GM19467 (cell line): ENCODE measurements around the gene S100PBP.

Experiments
- ATAC-seq: cut with Tn5 transposase; IDR thresholded peaks from one replicate; pipeline ENCODE4 v1.9.1; 2021; ENCODE audit warnings: mild to moderate bottlenecking, moderate library complexity; ENCODE audit not compliant: unreplicated experiment

The S100PBP gene

DNA sequence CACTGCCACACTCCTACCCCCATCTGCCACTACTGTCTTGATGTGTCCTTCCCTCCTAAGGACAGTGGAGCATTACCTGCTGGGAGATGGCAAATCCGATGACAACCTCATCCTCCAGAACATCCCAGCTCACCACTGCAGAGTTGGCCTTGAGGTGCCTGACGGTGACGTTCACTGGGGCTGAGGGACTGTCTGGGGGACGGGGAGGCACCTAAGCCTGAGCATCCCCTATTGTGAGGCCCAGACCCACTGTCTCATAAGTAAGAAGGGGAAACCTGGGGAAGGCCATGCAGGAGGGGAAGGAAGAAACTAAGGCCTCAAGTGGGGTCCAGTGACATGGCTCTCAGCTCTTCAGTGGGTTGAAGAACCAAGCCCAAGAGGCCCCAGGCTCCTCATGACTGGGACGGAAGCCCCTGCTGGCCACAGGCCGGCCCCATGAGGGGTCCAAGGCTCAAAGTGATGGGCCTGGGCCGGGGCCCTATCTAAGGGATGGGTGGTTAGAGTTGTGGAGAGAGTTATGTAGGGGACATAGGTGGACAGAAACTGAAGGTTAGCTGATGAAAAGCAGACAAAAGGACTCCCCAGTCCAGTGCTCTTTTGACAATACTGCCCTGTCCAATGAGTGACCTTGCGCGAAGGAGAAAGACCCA, 51.5 kb downstream of the S100PBP start:
- ATAC-seq, result no peak

DNA sequence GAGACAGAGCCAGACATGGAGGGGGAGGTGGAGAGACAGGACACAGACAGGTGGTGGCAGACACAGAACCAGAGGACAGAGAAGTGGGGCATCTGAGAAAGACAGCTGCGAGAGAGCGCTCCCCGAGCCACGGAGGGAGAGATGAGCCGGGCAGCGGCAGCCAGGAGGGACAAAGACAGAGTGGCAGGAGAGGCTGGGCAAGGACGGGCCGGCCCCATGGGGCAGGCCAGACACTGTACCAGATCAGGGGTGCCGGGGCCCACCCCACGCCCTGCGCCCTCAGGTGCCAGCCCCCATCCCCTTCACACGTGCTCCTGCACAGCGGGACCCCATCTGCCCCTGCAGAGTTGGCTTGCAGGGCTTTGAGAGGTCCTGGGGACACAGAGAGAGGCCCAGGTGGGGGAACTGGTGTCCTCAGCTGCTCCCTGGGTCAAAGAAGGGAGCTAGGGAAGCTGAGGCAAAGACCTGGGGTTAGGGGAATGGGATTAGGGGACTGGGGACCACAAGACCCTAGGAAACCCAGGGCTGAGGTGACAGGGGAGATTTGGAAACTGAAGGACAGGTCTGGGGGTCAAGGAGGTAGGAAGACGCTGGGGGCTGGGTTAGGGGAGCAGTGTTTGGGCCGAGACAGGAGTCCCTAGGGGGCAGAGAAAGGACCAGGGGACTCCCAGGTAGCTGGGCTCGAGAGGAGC, 52.6 kb downstream of the S100PBP start:
- no peak for ATAC-seq

DNA sequence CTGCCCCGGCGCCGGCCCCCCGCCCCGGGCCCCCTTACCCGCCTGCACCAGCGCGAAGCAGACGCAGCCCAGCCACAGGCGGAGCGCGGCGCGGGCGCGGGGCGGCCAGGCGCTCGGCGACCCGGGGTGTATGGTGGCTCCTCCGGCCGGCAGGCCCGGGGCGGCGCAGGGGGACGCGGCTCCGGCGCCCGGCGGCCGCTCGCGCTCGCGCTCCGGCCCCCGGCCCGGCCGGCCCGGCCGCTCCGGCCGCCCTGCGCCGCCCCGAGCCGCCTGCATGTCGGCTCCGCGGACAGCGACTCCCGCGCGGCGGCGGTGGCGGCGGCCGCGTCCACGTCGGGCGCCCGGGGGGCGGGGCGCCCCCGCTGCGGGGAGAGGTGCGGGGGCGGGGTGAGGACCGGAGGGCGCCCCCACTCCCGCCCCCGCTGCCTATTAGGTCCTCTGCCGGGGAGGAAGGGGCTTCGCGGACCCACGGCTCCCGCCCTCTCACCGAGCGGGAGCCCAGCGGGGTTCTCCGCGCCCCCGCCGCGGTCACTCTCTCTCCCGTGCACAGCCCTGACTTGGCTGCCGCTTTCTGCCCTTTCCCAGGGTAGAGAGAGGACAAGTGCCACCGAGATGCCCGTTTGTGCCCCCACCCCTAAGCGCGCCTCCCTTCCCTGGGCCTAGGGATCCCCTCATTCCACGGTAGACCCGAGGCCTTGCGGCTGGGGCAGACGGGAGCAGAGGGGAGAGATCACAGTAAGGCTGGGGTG, 53.3 kb downstream of the S100PBP start, which contains the start of gene FNDC5:
FNDC5 (minus strand) TSS at position 298 of the 749 bp plus-strand sequence.
- no peak for ATAC-seq

DNA sequence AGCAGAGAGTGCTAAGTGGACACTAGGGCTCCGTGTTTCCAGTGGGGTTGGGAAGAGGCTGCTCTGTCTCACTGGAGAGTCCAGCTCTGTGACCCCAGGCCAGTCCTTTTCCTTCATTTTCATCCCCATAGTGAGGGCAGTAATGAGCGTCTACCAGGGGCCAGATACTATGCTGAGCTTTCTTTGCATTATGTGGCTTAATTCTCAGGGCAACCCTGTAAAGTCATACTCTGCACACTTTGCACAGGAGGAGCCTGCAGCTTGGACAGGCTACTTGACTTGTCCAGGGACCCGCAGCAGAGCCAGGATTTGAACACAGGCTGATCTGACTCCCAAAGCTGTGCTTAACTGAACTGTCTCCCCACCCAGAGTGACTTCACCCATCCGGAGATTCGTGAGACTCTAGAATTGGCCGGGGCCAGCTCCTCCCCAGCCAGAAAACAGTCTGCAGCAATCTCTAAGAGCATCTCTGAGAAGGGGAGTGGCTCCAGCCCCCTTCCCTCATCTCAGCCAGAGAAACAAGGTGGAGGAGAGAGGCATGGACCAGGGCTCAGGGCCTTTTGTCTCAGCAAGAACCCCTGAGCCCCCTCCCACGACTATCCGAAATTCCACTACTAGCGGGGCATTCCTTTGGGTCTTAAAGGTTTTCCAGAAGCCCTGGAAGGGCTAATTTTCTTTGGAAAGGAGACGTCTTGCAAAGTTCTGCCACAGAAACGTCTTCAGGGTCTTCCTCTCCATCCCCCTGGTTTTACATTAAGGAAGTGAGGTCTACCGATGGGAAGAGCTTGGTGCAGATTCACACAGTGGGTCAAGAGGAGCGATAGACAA, 54.1 kb downstream of the S100PBP start:
- ATAC-seq, result no peak

DNA sequence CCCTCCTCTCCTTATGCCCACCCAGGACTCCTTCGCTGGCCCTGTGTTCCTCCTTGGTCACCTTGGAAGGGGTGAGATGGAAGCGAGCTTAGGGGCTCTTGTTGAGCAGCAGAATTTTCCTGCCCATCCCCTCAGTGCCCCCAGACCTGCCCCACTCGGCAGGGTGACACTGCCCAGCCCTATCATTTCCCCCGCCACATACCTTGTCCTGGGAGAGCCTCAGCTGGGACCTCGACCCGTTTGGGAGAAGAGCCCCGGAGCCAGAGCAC, 54.7 kb downstream of the S100PBP start:
- no peak for ATAC-seq

DNA sequence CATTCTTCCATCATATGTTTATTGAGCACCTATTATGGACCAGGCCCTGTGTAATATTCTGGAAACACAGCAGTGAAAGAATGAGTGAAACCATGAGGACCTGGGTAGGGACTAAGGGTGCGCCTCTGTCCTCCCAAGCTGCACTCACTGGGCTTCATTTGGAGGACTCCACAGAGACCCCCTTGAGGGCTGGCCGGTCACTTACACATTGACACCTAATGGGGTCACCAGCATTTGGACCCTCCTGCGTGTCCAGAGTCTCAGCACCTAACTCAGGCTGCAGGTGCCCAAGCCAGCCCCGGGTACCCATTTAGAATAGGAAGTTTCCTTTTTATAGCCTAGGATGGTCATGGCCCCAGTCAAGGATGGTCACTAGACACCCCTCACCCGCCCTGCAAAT, 56.0 kb downstream of the S100PBP start:
- no peak for ATAC-seq

DNA sequence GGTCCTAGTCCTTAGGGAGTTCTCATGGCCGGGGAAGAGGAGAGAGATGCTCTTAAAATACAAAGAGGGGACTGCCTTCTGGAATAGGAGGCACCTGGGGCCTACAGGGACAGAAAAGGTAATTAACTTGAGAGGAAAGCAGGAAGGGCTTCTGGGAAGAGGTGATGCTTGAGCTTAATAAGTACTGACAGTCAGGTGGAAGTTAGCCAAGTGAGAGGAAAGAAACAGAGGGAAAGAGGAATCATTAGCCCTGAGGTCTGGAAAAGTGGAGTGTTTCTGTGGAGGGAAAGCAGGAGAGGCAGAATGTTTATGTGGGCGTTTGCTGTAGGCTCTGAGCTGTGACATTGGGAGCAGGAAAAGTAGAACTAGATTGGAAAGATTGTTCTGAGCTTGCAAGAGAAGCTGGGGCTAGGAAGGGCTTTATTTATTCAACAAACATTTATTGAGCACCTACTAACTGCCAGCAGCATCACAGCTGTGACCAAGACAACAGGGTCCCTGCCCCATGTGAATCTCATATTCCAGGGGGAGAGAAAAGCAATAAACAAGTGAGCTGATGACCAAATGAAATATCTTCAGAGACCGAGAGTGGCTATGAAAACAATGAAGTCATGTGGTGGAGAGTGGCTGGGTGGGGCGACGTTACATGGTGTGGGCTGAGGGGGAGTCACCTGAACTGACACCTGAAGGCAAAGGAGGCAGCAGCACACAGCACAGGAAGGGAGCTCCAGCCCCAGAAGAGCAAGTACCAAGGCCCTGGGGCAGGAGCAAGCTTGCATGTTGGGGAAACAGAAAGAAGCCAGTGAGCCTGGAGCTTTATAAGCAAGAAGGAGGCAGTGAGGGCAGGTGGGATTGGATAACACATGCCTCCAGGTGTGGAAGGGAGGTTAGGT, 57.7 kb downstream of the S100PBP start:
- ATAC-seq, result no peak

DNA sequence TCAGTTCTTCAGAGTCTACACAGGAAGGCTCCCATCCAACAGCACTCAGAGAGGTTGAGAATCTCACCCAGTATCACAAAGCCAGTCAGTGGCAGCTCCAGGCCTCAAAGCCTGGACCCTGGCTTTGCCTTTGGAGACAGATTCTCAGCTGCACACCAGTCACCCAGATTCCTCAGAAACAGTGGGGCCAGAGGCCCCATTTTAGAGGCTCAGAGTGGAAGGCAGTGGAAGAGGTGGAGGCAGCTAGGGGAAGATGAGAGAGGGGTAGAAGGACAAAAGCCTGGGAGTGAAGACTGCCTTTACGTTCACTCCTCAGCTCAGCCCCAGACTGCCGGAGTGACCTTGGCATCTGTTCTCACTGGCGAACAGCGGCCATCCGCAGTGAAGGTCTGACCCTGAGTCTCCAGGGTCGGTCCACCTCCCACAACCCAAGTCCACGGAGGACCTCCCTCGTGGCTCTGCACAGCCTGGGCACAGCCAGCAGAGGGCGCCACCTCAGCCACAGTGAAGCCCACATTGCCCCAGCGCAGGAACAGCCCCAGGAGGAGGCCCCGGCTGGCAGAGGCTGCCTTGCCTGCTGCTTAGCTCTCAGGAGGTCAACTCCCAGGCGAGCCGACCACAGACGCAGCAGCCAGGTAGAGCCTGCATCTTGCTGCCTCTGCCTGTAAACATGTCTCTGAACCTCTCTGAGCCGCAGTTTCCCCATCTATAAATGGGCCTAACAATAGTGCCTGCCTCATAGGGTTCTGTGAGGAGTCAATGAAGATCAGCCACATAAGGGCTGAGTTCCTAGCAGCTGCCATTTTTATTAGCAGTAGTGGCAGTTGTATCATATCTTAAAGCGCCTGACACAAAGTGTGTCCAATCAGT, 59.1 kb downstream of the S100PBP start:
- ATAC-seq, result no peak

DNA sequence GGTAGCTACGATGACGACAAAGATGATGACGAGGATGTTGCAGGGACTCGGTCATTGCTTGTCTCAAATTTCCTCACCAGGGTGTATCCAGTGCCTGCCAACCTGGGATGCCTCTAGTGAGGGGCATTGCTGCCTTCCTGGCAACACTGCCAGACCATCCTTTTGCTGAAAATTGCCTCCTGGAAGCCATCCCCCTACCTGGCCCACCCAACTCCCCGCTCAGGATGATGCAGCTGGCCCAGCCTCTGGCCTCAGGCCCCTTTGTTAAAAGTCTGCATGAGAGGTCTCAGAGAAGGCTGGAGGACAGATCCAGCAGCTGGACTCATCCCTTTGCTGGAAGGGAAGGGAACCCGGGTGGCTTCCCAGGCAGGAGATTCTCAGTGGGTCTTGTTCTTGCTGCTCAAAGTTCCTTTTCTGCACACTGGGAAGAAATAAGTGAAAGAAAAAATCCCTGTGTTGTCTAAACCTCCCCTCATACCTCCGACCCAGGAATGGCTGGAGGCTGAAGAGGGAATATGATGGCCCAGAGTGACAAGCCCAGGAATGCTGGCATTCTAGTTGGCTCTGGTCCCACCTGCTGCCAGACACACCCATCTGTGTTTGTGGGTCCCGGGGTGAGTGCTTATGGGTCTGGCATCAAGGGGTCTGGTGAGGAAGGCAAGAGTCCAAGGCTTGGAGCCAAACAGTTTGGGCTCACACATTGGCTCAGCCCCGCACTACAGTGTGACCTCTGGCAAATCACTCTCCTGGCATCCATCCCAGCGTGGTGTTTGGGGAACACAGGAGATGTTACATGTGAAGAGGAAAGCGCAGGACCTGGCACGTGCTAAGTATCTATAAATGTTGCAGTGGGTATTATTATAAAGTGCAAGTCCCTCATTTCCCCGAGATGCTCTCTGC, 60.0 kb downstream of the S100PBP start:
- no peak for ATAC-seq

DNA sequence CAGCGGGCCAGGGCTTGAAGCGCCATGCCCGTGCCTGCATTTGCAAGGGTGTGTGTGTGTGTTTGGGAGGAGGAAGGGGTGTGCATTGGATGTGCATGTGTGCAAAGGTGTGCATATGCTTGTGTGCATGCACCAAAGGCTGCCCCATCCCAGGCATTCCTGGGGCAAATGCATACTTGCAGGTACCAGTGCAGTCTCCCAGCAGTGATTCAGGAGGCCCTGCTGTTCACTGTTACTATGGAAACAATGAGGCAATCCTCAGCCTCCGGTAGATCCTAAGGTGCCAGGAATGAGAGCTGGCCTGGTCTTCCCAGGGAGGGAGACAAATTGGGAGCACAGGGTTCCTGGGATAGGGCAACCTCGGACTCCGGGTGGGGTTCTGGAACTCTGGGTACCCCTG, 60.7 kb downstream of the S100PBP start:
- ATAC-seq, result no peak

DNA sequence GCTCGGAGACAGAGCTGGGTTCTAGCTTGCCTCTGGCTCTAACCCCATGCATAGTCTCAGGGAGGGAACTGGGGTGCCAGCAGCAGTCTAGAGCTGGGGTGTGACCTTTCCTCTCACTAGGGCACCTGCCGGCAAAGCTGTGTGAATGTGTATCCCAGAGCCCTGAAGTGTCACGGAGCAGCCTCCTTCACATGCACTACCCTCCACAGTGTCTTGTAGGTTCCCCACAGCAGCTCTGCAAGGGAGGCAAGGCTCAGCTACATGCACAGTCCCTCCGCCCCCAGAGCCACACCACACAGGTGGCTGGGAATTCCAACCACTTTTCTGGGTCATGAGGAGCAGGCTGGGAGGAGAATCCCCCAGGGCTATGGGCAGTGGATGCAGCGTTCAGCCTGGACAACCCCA, 61.2 kb downstream of the S100PBP start:
- ATAC-seq, result no peak

DNA sequence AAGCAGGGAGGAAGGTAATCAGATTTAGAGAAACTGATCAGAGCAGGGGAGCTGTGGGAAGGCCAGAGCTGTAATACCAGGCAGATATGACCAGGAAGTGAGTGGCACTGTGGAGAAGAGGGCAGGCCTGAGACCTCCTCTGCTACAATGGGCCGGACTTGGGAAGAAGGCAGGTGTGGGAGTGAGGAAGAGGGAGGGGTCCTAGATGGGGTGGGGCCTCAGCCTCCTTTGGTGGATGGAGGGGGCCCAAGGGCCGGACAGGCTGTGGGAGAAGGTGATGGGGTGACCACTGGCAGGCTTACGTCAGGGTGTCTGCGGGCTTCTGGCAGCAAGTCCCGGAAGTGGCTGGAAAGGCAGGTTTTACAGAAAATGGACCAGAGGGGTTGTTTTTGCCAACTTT, 63.8 kb downstream of the S100PBP start:
- no peak for ATAC-seq

DNA sequence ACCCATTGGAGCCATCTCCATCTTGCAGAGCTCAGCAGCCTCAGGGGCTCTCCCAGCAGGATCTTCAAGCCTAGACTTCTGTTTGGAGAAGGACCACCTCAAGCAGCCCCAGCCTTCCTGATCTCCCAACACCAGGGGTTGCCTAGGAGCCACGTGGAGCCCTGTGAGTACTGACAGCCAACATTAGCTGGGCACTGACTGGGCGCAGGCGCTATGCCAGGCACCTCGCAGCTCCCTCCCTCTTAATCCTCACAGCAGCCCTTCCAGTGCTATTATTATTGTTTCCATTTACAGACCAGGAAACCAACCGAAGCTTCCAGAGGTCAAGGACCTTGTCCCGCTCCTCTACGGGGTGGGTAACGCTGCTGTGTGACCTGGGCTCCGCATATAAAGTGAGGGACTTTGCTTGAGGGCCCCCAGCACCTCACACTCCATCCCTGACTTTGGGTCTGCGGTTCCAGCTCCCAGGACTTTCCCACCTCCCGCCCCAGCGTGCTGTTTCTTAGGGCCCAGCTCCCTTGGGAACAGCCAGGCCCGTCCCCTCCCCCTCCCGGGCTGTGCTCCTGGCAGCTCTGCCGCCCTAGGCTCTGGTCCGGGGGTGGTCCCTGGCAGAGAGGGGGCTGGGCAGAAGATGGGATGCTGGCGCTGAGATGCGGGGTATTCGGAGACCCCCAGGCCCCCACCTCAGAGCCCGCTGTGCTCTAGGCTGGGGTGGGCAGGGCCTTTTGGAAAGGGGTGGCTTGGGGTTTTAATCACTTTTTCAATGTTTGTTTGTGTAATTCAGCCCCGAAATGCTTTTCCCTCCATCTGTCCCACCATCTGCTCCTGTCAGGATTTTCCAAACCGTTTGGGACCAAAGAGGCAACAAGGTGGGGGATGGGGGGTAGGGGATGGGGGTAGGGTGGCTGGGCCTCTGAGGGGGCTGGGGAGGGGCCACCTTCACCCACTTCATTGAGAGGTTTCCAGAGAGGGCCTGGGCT, 64.7 kb downstream of the S100PBP start:
- no peak for ATAC-seq

DNA sequence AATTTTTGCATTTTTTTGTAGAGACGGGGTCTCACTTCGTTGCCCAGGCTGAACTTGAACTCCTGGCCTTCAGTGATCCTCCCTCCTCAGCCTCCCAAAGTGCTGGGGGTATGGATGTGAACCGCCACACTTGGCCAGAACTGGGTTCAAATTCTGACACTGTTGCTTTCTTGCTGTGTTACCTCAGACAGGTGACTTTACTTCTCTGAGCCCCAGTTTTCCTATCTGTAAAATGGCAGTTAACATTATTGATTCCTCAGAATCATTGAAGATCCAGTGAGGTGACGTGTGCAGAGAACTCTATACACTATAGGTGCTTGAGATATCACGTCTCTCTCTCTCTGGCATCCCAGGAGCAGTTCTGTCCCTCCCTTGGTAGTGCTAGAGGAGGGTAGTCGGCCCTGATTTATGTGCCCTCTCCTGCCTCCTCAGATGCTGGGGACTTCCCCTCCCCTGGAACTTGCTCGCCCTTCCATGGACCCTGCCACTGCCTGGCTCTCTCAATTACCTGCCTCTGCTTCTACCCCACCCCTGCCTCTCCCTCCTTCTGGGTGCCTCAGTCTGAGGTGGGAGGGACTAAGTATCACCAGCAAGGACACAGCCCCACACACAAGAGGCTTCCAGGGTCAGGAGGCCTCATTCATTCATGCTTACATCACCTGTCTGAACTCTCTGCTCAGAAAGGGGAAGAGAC, 66.0 kb downstream of the S100PBP start:
- ATAC-seq, result no peak

DNA sequence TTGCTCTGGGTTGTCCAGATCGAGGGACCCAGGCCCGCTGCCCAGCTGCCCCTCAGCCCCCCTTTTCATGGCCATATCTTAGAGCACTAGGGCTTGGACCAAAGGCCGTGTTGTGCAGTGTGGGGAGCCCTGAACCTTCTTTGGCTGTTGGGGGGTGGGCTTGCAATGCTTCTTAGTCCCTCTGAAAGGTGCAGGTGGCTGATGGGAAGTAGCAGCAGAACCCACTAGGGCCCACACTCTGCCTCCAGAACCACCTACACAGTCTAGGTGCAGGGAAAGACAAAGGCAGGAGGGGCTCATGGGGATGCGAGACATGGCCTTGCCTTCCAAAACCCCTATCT, 66.5 kb downstream of the S100PBP start:
- no peak for ATAC-seq

DNA sequence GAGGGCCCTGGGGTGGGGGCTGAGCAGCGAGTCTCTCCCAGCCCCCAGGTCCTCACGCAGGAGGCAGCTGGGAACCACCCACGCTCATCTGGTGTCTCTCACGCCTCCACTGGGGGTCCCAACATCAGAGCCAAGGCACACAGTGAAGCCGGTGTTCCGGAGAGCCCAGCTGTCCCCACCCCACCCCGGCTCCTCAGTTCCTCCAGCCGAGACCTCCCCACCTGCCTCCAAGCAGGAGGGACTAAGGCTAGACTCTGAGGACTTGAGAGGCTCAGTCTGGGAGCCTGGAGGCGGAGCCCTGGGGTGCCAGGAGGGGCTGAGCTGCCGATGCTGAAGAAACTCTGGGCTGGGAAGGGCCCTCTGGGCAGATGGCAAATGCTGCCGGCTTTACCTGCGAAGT, 67.3 kb downstream of the S100PBP start:
- ATAC-seq, result no peak

DNA sequence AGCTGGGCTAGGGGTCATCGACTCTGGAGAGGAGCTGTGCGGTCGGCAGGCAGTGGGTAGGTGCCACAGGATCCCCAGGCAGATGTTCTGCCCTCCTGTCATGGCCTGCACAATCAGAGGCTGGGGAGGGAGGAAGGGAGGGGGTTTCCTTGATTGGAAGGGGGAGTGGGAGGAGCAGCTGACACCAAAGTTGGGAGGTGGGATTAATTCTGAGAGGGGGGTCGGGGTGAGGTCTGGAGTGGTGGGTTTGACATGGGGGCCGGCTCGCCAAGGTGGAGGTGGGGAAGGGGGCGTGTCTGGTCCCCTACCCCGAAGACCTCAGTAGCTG, 68.2 kb downstream of the S100PBP start:
- no peak for ATAC-seq
